Esophagus squamous epithelium (tissue), 5 donors: Measurements from ENCODE around the gene CLDN25. TPM values are rescaled to one million over a fixed set of nuclear protein-coding genes. Genes with fewer than 3 reads are reported as not detected.

Experiments
- DNase-seq: peaks from one replicate; lab custom pipeline; 2025; lab: John Stamatoyannopoulos, UW
- H3K27ac ChIP-seq, 4 donors: fragments of 200-600 bp; sonication (generic); one replicate each; pipeline ENCODE4 v1.5.1; 2016 to 2019; ENCODE audit warnings: mild to moderate bottlenecking in 1 of 4
- H3K27me3 ChIP-seq, 4 donors: fragments of 200-600 bp; sonication (generic); 1 replicate in 3 of 4; 2 replicates in 1 of 4; pipeline versions ENCODE4 v1.5.1 to v1.6.0; 2017 to 2021; ENCODE audit warnings: antibody characterized with exemption in 1 of 4
- H3K36me3 ChIP-seq, 3 donors: fragments of 200-600 bp; sonication (generic); one replicate each; pipeline ENCODE4 v1.5.1; 2016 to 2019
- H3K4me1 ChIP-seq, 3 donors: fragments of 200-600 bp; sonication (generic); one replicate each; pipeline ENCODE4 v1.5.1; 2017 to 2019
- H3K4me3 ChIP-seq, 4 donors: fragments of 200-600 bp; sonication (generic); 1 replicate in 3 of 4; 2 replicates in 1 of 4; pipeline ENCODE4 v1.5.1; 2016 to 2019; ENCODE audit warnings: mild to moderate bottlenecking in 2 of 4, moderate library complexity in 1 of 4
- H3K9me3 ChIP-seq, 3 donors: fragments of 200-600 bp; sonication (generic); one replicate each; pipeline ENCODE4 v1.5.1; 2016 to 2019
- POLR2A ChIP-seq, 4 donors: fragments of 450-650 bp; IDR thresholded peaks; one replicate each; pipeline ENCODE4 v1.6.1; 2017; ENCODE audit warnings: antibody characterized with exemption in 4 of 4, mild to moderate bottlenecking in 4 of 4, moderate library complexity in 3 of 4
- WGBS, 2 donors: methylation state at CpG; one replicate each; pipeline ENCODE4 v1.1.5; 2018; 5-methylcytosine and 5-hydroxymethylcytosine counted together
- intact Hi-C: fragments of 100-400 bp; cut with DNase I; formaldehyde crosslinking; loops from one replicate; pipeline ENCODE4 v1.15.0; 2022
- small RNA-seq, 4 donors: library from RNA; depleted of rRNA; stranded (forward); fragments of <200 nt; gene quantifications; one replicate each; pipeline ENCODE3, GENCODE V24; 2016
- total RNA-seq, 4 donors: library from RNA; depleted of rRNA; stranded (reverse); fragments of >200 nt; gene quantifications; one replicate each; pipeline ENCODE4 v1.1.0, GENCODE V29; 2016
- TF ChIP-seq, protein P1 (sequence below), 6 experiments: fragments of 450-650 bp in 4 of 6; fragments of 200-600 bp in 2 of 6; sonication (generic) in 2 of 6; IDR thresholded peaks; one replicate each; pipeline ENCODE4 v1.5.1; 2016 to 2019; ENCODE audit warnings: antibody characterized with exemption in 6 of 6, mild to moderate bottlenecking in 4 of 6, moderate library complexity in 4 of 6
- donor health status: DM: yes; HTN: yes; CAD: no.

The CLDN25 gene
- total RNA-seq, 4 donors from 2014 or later, result not detected

DNA sequence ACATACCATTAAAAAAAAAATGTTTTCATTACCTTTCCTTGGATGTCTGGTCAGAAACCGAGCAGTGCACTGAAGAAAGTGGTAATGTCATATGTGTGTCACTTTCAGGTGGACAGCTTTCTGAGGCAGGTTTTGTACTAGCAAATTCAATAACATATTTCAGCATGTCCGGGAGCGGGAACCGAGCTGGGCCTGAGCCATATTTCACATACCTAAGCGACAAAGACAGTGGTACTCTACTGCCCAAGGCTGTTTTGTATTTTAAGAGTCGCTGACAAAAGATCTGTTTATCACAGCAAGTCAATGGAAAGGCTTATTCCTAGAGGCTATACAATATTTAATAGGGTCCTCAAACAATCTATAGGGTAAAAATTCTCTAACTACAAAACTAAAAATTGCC lies 38.0 kb downstream of the CLDN25 start:
- peaks cover 0 to 84% (median 5%) of the 10 kb centered on the region in 3 donors for H3K36me3 ChIP-seq
- intact Hi-C loops, result no loop called here
- no peak for TF ChIP-seq POLR2A (IDR thresholded peaks at IDR 0.05)
- TF ChIP-seq, protein P1, sequence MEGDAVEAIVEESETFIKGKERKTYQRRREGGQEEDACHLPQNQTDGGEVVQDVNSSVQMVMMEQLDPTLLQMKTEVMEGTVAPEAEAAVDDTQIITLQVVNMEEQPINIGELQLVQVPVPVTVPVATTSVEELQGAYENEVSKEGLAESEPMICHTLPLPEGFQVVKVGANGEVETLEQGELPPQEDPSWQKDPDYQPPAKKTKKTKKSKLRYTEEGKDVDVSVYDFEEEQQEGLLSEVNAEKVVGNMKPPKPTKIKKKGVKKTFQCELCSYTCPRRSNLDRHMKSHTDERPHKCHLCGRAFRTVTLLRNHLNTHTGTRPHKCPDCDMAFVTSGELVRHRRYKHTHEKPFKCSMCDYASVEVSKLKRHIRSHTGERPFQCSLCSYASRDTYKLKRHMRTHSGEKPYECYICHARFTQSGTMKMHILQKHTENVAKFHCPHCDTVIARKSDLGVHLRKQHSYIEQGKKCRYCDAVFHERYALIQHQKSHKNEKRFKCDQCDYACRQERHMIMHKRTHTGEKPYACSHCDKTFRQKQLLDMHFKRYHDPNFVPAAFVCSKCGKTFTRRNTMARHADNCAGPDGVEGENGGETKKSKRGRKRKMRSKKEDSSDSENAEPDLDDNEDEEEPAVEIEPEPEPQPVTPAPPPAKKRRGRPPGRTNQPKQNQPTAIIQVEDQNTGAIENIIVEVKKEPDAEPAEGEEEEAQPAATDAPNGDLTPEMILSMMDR (IDR thresholded peaks at IDR 0.05), result no peak
- no peaks in the 10 kb centered on the region for H3K27me3 ChIP-seq
- H3K4me1 ChIP-seq, result no peaks in the 10 kb centered on the region
- H3K27ac ChIP-seq, result no peak overlapping the region
- no peak overlapping the region for H3K4me3 ChIP-seq
- WGBS, 2 donors, result 81 to 86% methylated on average over 6 of the region's 6 CpGs
- H3K9me3 ChIP-seq, result no peaks in the 10 kb centered on the region
- DNase-seq, result no peak

- intact Hi-C loops, result no loop called here
- no peak for TF ChIP-seq POLR2A (IDR thresholded peaks at IDR 0.05)
- TF ChIP-seq, protein P1 (IDR thresholded peaks at IDR 0.05), result no peak
- 100% methylated on average over 3 of the region's 3 CpGs for WGBS, 2 donors
- peaks cover 0 to 84% (median 5%) of the 10 kb centered on the region in 3 donors for H3K36me3 ChIP-seq
- H3K4me1 ChIP-seq, result no peaks in the 10 kb centered on the region
- H3K9me3 ChIP-seq, result no peaks in the 10 kb centered on the region
- H3K27me3 ChIP-seq, result no peaks in the 10 kb centered on the region
- no peak overlapping the region for H3K4me3 ChIP-seq
- no peak overlapping the region for H3K27ac ChIP-seq
- DNase-seq, result no peak
Observed at GRCh38 chr11:113818426-113818825, 38.8 kb downstream of the CLDN25 start.

- Histone ChIP-seq H3K9me3 (no peaks in the 10 kb centered on the region), H3K27ac (no peak overlapping the region), H3K4me1 (no peaks in the 10 kb centered on the region), H3K36me3 (peaks cover 0 to 90% (median 0%) of the 10 kb centered on the region in 3 donors), H3K27me3 (no peaks in the 10 kb centered on the region), H3K4me3 (no peak overlapping the region)
- intact Hi-C loops, result no loop called here
- WGBS, 2 donors, result 92 to 94% methylated on average over 3 of the region's 3 CpGs
- no peak for DNase-seq
- TF ChIP-seq POLR2A (IDR thresholded peaks at IDR 0.05), result no peak
- TF ChIP-seq, protein P1 (IDR thresholded peaks at IDR 0.05), result no peak
Observed at GRCh38 chr11:113827477-113827876, 47.9 kb downstream of the CLDN25 start.

DNA sequence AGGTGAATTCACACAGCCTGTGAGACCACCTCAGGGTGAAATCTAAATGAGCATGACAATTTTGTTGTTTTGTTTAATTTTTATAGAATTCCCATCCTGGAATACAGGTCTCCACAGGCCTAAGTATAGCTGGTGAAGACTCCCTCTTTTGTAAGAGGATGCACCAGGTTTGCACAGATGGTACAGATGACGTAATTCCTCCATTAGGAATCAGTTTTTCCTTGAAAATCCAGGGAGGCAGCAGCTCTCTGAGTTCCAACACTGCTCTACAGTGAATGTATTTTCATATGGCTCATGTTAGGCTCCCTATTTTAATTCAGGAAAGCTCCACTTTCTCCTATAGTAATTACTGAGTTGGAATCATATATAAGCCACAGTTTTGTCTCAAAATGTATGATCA lies 48.6 kb downstream of the CLDN25 start:
- DNase-seq, result no peak
- no peaks in the 10 kb centered on the region for H3K9me3 ChIP-seq
- H3K27ac ChIP-seq, result no peak overlapping the region
- WGBS, 2 donors, result 86 to 88% methylated on average over 1 of the region's 1 CpG
- H3K27me3 ChIP-seq, result no peaks in the 10 kb centered on the region
- H3K4me3 ChIP-seq, result no peak overlapping the region
- TF ChIP-seq POLR2A (IDR thresholded peaks at IDR 0.05), result no peak
- TF ChIP-seq, protein P1 (IDR thresholded peaks at IDR 0.05), result no peak
- H3K4me1 ChIP-seq, result no peaks in the 10 kb centered on the region
- intact Hi-C loops, result no loop called here
- peaks cover 0 to 90% (median 0%) of the 10 kb centered on the region in 3 donors for H3K36me3 ChIP-seq

DNA sequence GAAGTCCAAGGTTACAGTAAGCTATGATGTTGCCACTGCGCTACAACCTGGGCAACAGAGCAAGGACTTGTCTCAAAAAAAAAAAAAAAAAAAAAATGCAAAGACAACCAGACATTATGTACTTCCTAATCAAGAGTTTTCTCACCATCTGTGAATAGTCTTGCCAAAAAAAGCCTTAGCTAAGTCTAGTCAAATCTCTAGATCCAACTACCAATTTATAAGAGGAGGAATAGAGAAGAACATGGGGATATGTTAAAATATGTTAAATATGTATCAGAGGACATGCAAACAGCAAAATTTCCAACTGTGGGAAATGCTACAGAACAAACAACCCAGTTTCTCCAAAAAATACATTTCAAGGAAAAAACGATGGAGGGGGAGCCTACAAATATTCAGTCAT lies 50.2 kb downstream of the CLDN25 start:
- TF ChIP-seq, protein P1 (IDR thresholded peaks at IDR 0.05), result no peak
- TF ChIP-seq POLR2A (IDR thresholded peaks at IDR 0.05), result no peak
- 79 to 88% methylated on average over 2 of the region's 2 CpGs for WGBS, 2 donors
- H3K36me3 ChIP-seq, result peaks cover 0 to 87% (median 0%) of the 10 kb centered on the region in 3 donors
- H3K9me3 ChIP-seq, result no peaks in the 10 kb centered on the region
- DNase-seq, result no peak
- H3K27me3 ChIP-seq, result no peaks in the 10 kb centered on the region
- H3K27ac ChIP-seq, result no peak overlapping the region
- H3K4me3 ChIP-seq, result no peak overlapping the region
- intact Hi-C loops, result no loop called here
- no peaks in the 10 kb centered on the region for H3K4me1 ChIP-seq

Small RNA genes lying within 50 kb of the gene (small RNA-seq; reads per million reads assigned to genes)
- gene LRRC37A13P, result 0 reads per million in 4 donors
- gene RPS29P19, result 0 reads per million in 4 donors

Other genes with a start within 250 kb of the CLDN25 start
- gene TMPRSS5, start 73.5 kb upstream of the CLDN25 start, total RNA-seq, result 1 to 10 TPM in 1 of 4 donors, under 1 TPM in 2, not detected in 1; 0.19 to 1.3 (median 0.35) TPM
- gene ZW10, start 6.1 kb upstream of the CLDN25 start, total RNA-seq, result 10 to 100 TPM; 11.3 to 17.1 (median 15.2) TPM
- gene USP28, start 95.8 kb downstream of the CLDN25 start, total RNA-seq, result 10 to 100 TPM; 11.4 to 38.6 (median 16.0) TPM
- under 1 TPM in 3 of 4 donors, not detected in 1; 0.15 to 0.64 (median 0.19) TPM for gene HTR3B, start 125.0 kb downstream of the CLDN25 start, total RNA-seq
- not detected for gene HTR3A, start 195.3 kb downstream of the CLDN25 start, total RNA-seq